ENCODE results near the gene APCDD1L.

The APCDD1L gene

GRCh38 chr20:58418949-58419748, 96.0 kb downstream of the APCDD1L start:
- no peak for TF ChIP-seq MAX (IDR thresholded peaks at IDR 0.05)
- no peak for TF ChIP-seq CEBPB (IDR thresholded peaks at IDR 0.05)
- TF ChIP-seq FOXM1 (IDR thresholded peaks at IDR 0.05; ENCODE audit: borderline replicate concordance, low read depth), result no peak
- TF ChIP-seq TCF12 (IDR thresholded peaks at IDR 0.05; ENCODE audit: low read depth), result no peak
- no peak for TF ChIP-seq TEAD4 (IDR thresholded peaks at IDR 0.05)
- TF ChIP-seq ZBTB7A (IDR thresholded peaks at IDR 0.05; ENCODE audit: low read depth), result no peak
- TF ChIP-seq REST (IDR thresholded peaks at IDR 0.05; ENCODE audit: low read depth), result no peak
- TF ChIP-seq YY1 (IDR thresholded peaks at IDR 0.05; ENCODE audit: low read depth), result no peak
- TF ChIP-seq TAF1 (IDR thresholded peaks at IDR 0.05; ENCODE audit: low read depth), result no peak
- TF ChIP-seq USF1 (IDR thresholded peaks at IDR 0.05), result no peak
- no peak for TF ChIP-seq EGR1 (IDR thresholded peaks at IDR 0.05)
- TF ChIP-seq RAD21 (IDR thresholded peaks at IDR 0.05; ENCODE audit: low read depth), result no peak
- no peak for TF ChIP-seq CREB1 (IDR thresholded peaks at IDR 0.05; ENCODE audit: low read depth)
- TF ChIP-seq NFIC (IDR thresholded peaks at IDR 0.05), result no peak

- TF ChIP-seq CREB1 (IDR thresholded peaks at IDR 0.05; ENCODE audit: low read depth) (no peak), RAD21 (IDR thresholded peaks at IDR 0.05; ENCODE audit: low read depth) (no peak), MAX (IDR thresholded peaks at IDR 0.05) (no peak), REST (IDR thresholded peaks at IDR 0.05; ENCODE audit: low read depth) (no peak), TCF12 (IDR thresholded peaks at IDR 0.05; ENCODE audit: low read depth) (no peak), EGR1 (IDR thresholded peaks at IDR 0.05) (no peak), TEAD4 (IDR thresholded peaks at IDR 0.05) (no peak), EP300 (IDR thresholded peaks at IDR 0.05; ENCODE audit: borderline replicate concordance) (no peak), FOXM1 (IDR thresholded peaks at IDR 0.05; ENCODE audit: borderline replicate concordance, low read depth) (no peak), NFIC (IDR thresholded peaks at IDR 0.05) (no peak), ZBTB7A (IDR thresholded peaks at IDR 0.05; ENCODE audit: low read depth) (no peak)
Observed at GRCh38 chr20:58417438-58417837, 97.8 kb downstream of the APCDD1L start.

GRCh38 chr20:58416835-58417234, 98.4 kb downstream of the APCDD1L start:
- TF ChIP-seq EP300 (IDR thresholded peaks at IDR 0.05; ENCODE audit: borderline replicate concordance) (no peak), EGR1 (IDR thresholded peaks at IDR 0.05) (no peak), RAD21 (IDR thresholded peaks at IDR 0.05; ENCODE audit: low read depth) (no peak), REST (IDR thresholded peaks at IDR 0.05; ENCODE audit: low read depth) (no peak), NFIC (IDR thresholded peaks at IDR 0.05) (no peak), CREB1 (IDR thresholded peaks at IDR 0.05; ENCODE audit: low read depth) (no peak), YY1 (IDR thresholded peaks at IDR 0.05; ENCODE audit: low read depth) (no peak), CEBPB (IDR thresholded peaks at IDR 0.05) (no peak), MAX (IDR thresholded peaks at IDR 0.05) (no peak), FOXM1 (IDR thresholded peaks at IDR 0.05; ENCODE audit: borderline replicate concordance, low read depth) (no peak), USF1 (IDR thresholded peaks at IDR 0.05) (no peak), TAF1 (IDR thresholded peaks at IDR 0.05; ENCODE audit: low read depth) (no peak), TCF12 (IDR thresholded peaks at IDR 0.05; ENCODE audit: low read depth) (no peak), ZBTB7A (IDR thresholded peaks at IDR 0.05; ENCODE audit: low read depth) (no peak), TEAD4 (IDR thresholded peaks at IDR 0.05) (no peak)

- TF ChIP-seq USF1 (IDR thresholded peaks at IDR 0.05), result no peak
- TF ChIP-seq TEAD4 (IDR thresholded peaks at IDR 0.05), result no peak
- TF ChIP-seq EGR1 (IDR thresholded peaks at IDR 0.05), result no peak
- no peak for TF ChIP-seq NFIC (IDR thresholded peaks at IDR 0.05)
- no peak for TF ChIP-seq ZBTB7A (IDR thresholded peaks at IDR 0.05; ENCODE audit: low read depth)
- TF ChIP-seq CEBPB (IDR thresholded peaks at IDR 0.05), result no peak
- TF ChIP-seq CREB1 (IDR thresholded peaks at IDR 0.05; ENCODE audit: low read depth), result no peak
- TF ChIP-seq RAD21 (IDR thresholded peaks at IDR 0.05; ENCODE audit: low read depth), result no peak
- TF ChIP-seq TAF1 (IDR thresholded peaks at IDR 0.05; ENCODE audit: low read depth), result no peak
- no peak for TF ChIP-seq FOXM1 (IDR thresholded peaks at IDR 0.05; ENCODE audit: borderline replicate concordance, low read depth)
- no peak for TF ChIP-seq TCF12 (IDR thresholded peaks at IDR 0.05; ENCODE audit: low read depth)
- TF ChIP-seq MAX (IDR thresholded peaks at IDR 0.05), result no peak
- TF ChIP-seq EP300 (IDR thresholded peaks at IDR 0.05; ENCODE audit: borderline replicate concordance), result no peak
Observed at GRCh38 chr20:58416057-58416456, 99.1 kb downstream of the APCDD1L start.

Data from Ishikawa (cell line).